Lower lobe of right lung (tissue), 2 donors: Measurements from ENCODE around the gene CYTH1. TPM values are rescaled to one million over a fixed set of nuclear protein-coding genes. Genes with fewer than 3 reads are reported as not detected.

ENCODE experiments used
- ATAC-seq, 2 donors: fragments of 200-7000 bp; cut with Tn5 transposase; one replicate each; pipeline ENCODE4 v1.9.1; 2020 to 2022; ENCODE audit warnings: mild to moderate bottlenecking in 2 of 2, moderate library complexity in 2 of 2
- DNase-seq: peaks from one replicate; pipeline ENCODE4 v3.0.0-alpha.2; 2020
- H3K27ac ChIP-seq: fragments of 200-600 bp; one replicate; pipeline ENCODE4 v1.8.0; 2022
- H3K27me3 ChIP-seq: fragments of 200-600 bp; one replicate; pipeline ENCODE4 v1.8.0; 2022; ENCODE audit warnings: low read depth
- H3K36me3 ChIP-seq: fragments of 200-600 bp; one replicate; pipeline ENCODE4 v1.8.0; 2022; ENCODE audit warnings: mild to moderate bottlenecking
- H3K4me1 ChIP-seq: fragments of 200-600 bp; one replicate; pipeline ENCODE4 v1.8.0; 2022
- H3K4me3 ChIP-seq: fragments of 200-600 bp; one replicate; pipeline ENCODE4 v1.8.0; 2022; ENCODE audit warnings: mild to moderate bottlenecking
- H3K9me3 ChIP-seq: fragments of 200-600 bp; one replicate; pipeline ENCODE4 v1.8.0; 2022
- CTCF ChIP-seq: fragments of 200-600 bp; IDR thresholded peaks from one replicate; pipeline ENCODE4 v1.8.0; 2022; ENCODE audit warnings: antibody characterized with exemption, mild to moderate bottlenecking
- intact Hi-C: fragments of 100-400 bp; cut with DNase I; formaldehyde crosslinking; loops from one replicate; pipeline ENCODE4 v1.11.0; 2022
- total RNA-seq: library from RNA; stranded (reverse); fragmentation: NEBNext Ultra II Directional; extraction: Animal tissue kit (Norgen Biotek cat#: 25700); gene quantifications from one replicate; pipeline ENCODE4 v1.2.1, GENCODE V29; 2021
- donor health status: DM: no; HTN: yes; CAD: no; lungs with severe emphysema.

The CYTH1 gene
- total RNA-seq, 1 donor from 2014 or later: 110 TPM

- no peak for ATAC-seq
- H3K27ac ChIP-seq: no peak overlapping the region
- intact Hi-C loops: no loop called here
Measured at GRCh38 chr17:78732354-78732753, 49.7 kb downstream of the CYTH1 start.

GRCh38 chr17:78731904-78732303 lies 50.2 kb downstream of the CYTH1 start:
- intact Hi-C loops: no loop called here
- H3K4me3 ChIP-seq: no peak overlapping the region
- H3K27ac ChIP-seq: no peak overlapping the region
- no peaks in the 10 kb centered on the region for H3K9me3 ChIP-seq
- no peak for TF ChIP-seq CTCF
- peaks cover 67% of the 10 kb centered on the region for H3K4me1 ChIP-seq
- no peak for DNase-seq
- peaks cover 8% of the 10 kb centered on the region for H3K36me3 ChIP-seq
- H3K27me3 ChIP-seq: no peaks in the 10 kb centered on the region
- ATAC-seq: no peak

More at GRCh38 chr17:78732354-78732753, 49.7 kb downstream of the CYTH1 start:
- no peaks in the 10 kb centered on the region for H3K27me3 ChIP-seq
- no peak overlapping the region for H3K4me3 ChIP-seq
- H3K9me3 ChIP-seq: no peaks in the 10 kb centered on the region
- no peak for TF ChIP-seq CTCF
- peaks cover 67% of the 10 kb centered on the region for H3K4me1 ChIP-seq
- DNase-seq: no peak
- H3K36me3 ChIP-seq: peaks cover 4% of the 10 kb centered on the region

- Histone ChIP-seq H3K4me3 (no peak overlapping the region), H3K27ac (no peak overlapping the region), H3K27me3 (no peaks in the 10 kb centered on the region), H3K9me3 (no peaks in the 10 kb centered on the region), H3K36me3 (peaks cover 14% of the 10 kb centered on the region), H3K4me1 (peaks cover 61% of the 10 kb centered on the region)
- no peak for TF ChIP-seq CTCF
- DNase-seq: no peak
- intact Hi-C loops: no loop called here
- no peak for ATAC-seq
Measured at GRCh38 chr17:78729641-78730040, 52.4 kb downstream of the CYTH1 start.

- ATAC-seq: no peak
- no peaks in the 10 kb centered on the region for H3K27me3 ChIP-seq
- H3K36me3 ChIP-seq: peaks cover 14% of the 10 kb centered on the region
- H3K4me1 ChIP-seq: peaks cover 61% of the 10 kb centered on the region
- TF ChIP-seq CTCF: no peak
- intact Hi-C loops: no loop called here
- H3K9me3 ChIP-seq: no peaks in the 10 kb centered on the region
- no peak overlapping the region for H3K27ac ChIP-seq
- no peak overlapping the region for H3K4me3 ChIP-seq
- DNase-seq: no peak
Measured at GRCh38 chr17:78728495-78728894, 53.6 kb downstream of the CYTH1 start.

- ATAC-seq: no peak
- no peaks in the 10 kb centered on the region for H3K9me3 ChIP-seq
- intact Hi-C loops: no loop called here
- H3K27me3 ChIP-seq: no peaks in the 10 kb centered on the region
- DNase-seq: no peak
- H3K4me1 ChIP-seq: peaks cover 61% of the 10 kb centered on the region
- no peak overlapping the region for H3K4me3 ChIP-seq
- TF ChIP-seq CTCF: no peak
- H3K36me3 ChIP-seq: peaks cover 14% of the 10 kb centered on the region
- H3K27ac ChIP-seq: no peak overlapping the region
Measured at GRCh38 chr17:78727476-78728229, 54.4 kb downstream of the CYTH1 start.
